Mesothelial cell of epicardium (in vitro differentiated cells): ENCODE results near the gene ANO2. TPM values are rescaled to one million over a fixed set of nuclear protein-coding genes. Genes with fewer than 3 reads are reported as not detected.

Experiments
- DNase-seq, 2 experiments: peaks; one replicate each; pipeline ENCODE4 v3.0.0; 2021; ENCODE audit warnings: low spot score in 2 of 2; ENCODE audit not compliant: unreplicated experiment in 2 of 2
- H3K27ac Mint-ChIP-seq: 2 replicates; pipeline ENCODE4 v1.8.0; 2021; ENCODE audit warnings: mixed read lengths
- H3K27me3 Mint-ChIP-seq: 2 replicates; pipeline ENCODE4 v1.8.0; 2021; ENCODE audit warnings: low read depth, mixed read lengths
- H3K36me3 Mint-ChIP-seq: 2 replicates; pipeline ENCODE4 v1.8.0; 2021; ENCODE audit warnings: mixed read lengths
- H3K4me1 Mint-ChIP-seq: 2 replicates; pipeline ENCODE4 v1.8.0; 2021; ENCODE audit warnings: mixed read lengths
- H3K4me3 Mint-ChIP-seq: 2 replicates; pipeline ENCODE4 v1.8.0; 2021; ENCODE audit warnings: mild to moderate bottlenecking, moderate library complexity, mixed read lengths
- H3K9me3 Mint-ChIP-seq: 2 replicates; pipeline ENCODE4 v1.8.0; 2021; ENCODE audit warnings: mixed read lengths
- CTCF ChIP-seq: fragments of 200-600 bp; sonication (generic); IDR thresholded peaks from one replicate; pipeline ENCODE4 v1.5.0; 2021; ENCODE audit warnings: antibody characterized with exemption; ENCODE audit not compliant: unreplicated experiment
- total RNA-seq: library from RNA; stranded (reverse); gene quantifications from 3 replicates; pipeline ENCODE4 v1.2.1, GENCODE V29; 2021

Gene ANO2
- total RNA-seq, 1 donor from 2014 or later = 6.3 TPM

- peaks cover 12% of the 10 kb centered on the region for H3K9me3 Mint-ChIP-seq
- H3K27me3 Mint-ChIP-seq = peaks cover 23% of the 10 kb centered on the region
- no peaks in the 10 kb centered on the region for H3K36me3 Mint-ChIP-seq
- H3K4me3 Mint-ChIP-seq = no peak overlapping the region
- no peak for DNase-seq
- H3K27ac Mint-ChIP-seq = no peak overlapping the region
- no peak for TF ChIP-seq CTCF
- no peaks in the 10 kb centered on the region for H3K4me1 Mint-ChIP-seq
Measured at GRCh38 chr12:5960783-5961182, 15.7 kb upstream of the ANO2 start.

GRCh38 chr12:5956987-5957386, 11.9 kb upstream of the ANO2 start:
- H3K36me3 Mint-ChIP-seq = no peaks in the 10 kb centered on the region
- no peak overlapping the region for H3K27ac Mint-ChIP-seq
- no peak for TF ChIP-seq CTCF
- H3K4me3 Mint-ChIP-seq = no peak overlapping the region
- no peaks in the 10 kb centered on the region for H3K4me1 Mint-ChIP-seq
- no peak for DNase-seq
- H3K27me3 Mint-ChIP-seq = peaks cover 13% of the 10 kb centered on the region
- H3K9me3 Mint-ChIP-seq = peaks cover 16% of the 10 kb centered on the region

- no peak for DNase-seq
- no peaks in the 10 kb centered on the region for H3K36me3 Mint-ChIP-seq
- H3K9me3 Mint-ChIP-seq = peaks cover 16% of the 10 kb centered on the region
- peaks cover 21% of the 10 kb centered on the region for H3K27me3 Mint-ChIP-seq
- H3K27ac Mint-ChIP-seq = no peak overlapping the region
- peaks cover 4% of the 10 kb centered on the region for H3K4me1 Mint-ChIP-seq
- no peak for TF ChIP-seq CTCF
- no peak overlapping the region for H3K4me3 Mint-ChIP-seq
Measured at GRCh38 chr12:5954661-5955060, 9.6 kb upstream of the ANO2 start.

DNA sequence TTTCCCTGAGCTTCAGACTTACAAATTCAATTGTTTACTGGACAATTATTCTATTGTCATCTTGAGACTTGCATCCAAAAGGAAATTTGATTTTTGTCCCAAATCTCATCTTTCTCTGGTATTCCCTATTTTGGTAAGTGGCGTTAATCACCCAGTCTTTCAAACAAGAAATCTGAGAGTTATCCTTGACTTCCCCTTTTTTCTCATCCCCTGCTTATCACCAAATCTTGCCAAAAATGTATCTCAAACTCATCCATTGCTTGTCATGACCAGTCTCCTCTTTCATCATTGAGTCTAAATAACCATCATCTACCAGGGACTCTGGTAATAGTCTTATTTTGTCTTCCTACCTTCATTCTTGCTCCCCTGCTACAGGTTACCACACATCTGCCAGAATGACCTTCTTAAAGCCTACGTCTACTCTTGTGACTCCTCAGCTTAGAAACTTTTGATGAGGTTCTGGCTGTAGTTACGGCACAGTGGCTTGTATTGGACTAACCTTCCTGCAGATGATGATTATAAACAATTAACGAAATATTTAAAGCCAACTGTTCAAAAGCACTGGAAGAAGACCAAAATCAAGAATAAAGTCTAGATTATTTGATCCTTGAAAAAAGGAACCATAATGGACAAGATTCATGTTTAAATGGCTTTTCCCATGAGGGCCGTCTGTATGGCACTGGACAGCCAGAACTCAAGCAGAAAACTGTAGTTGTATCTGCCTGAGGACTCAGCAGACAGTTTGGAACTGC, 9.0 kb upstream of the ANO2 start:
- Mint-ChIP-seq H3K36me3 (no peaks in the 10 kb centered on the region), H3K27ac (no peak overlapping the region), H3K4me3 (no peak overlapping the region), H3K4me1 (peaks cover 4% of the 10 kb centered on the region), H3K9me3 (peaks cover 16% of the 10 kb centered on the region), H3K27me3 (peaks cover 24% of the 10 kb centered on the region)
- TF ChIP-seq CTCF = no peak
- DNase-seq = no peak

DNA sequence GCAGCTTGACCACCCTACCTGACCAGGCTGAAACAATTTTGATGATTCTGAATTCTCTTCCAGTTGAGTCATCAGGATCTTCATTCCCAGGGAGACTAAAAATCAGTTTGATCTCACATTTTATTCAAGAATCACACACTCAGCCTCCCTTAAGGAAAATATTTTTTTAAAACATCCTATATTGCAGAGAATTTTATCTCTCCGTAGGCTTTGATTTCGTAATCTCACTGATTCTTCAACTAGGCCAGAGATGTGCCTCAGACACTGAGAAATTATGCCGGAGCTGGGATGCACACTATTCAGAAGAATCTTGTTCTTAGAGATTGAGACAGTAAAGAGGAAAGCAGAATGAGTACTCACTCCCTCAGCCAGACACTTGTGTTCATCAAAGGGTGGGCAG, 7.0 kb upstream of the ANO2 start:
- peaks cover 35% of the 10 kb centered on the region for H3K27me3 Mint-ChIP-seq
- H3K4me3 Mint-ChIP-seq = no peak overlapping the region
- DNase-seq = no peak
- no peak for TF ChIP-seq CTCF
- no peak overlapping the region for H3K27ac Mint-ChIP-seq
- peaks cover 4% of the 10 kb centered on the region for H3K9me3 Mint-ChIP-seq
- no peaks in the 10 kb centered on the region for H3K36me3 Mint-ChIP-seq
- peaks cover 4% of the 10 kb centered on the region for H3K4me1 Mint-ChIP-seq
